HG02870 (cell line): Measurements from ENCODE around the gene ARSI.

Source experiments
- ATAC-seq: cut with Tn5 transposase; IDR thresholded peaks from one replicate; pipeline ENCODE4 v1.9.1; 2021; ENCODE audit warnings: mild to moderate bottlenecking, moderate library complexity; ENCODE audit not compliant: unreplicated experiment

The ARSI gene

GRCh38 chr5:150302301-150303069 is at the start of gene ARSI:
ARSI (minus strand) TSS chr5:150302905; CDS start chr5:150302373, 532 bp downstream.
- ATAC-seq: no peak

DNA sequence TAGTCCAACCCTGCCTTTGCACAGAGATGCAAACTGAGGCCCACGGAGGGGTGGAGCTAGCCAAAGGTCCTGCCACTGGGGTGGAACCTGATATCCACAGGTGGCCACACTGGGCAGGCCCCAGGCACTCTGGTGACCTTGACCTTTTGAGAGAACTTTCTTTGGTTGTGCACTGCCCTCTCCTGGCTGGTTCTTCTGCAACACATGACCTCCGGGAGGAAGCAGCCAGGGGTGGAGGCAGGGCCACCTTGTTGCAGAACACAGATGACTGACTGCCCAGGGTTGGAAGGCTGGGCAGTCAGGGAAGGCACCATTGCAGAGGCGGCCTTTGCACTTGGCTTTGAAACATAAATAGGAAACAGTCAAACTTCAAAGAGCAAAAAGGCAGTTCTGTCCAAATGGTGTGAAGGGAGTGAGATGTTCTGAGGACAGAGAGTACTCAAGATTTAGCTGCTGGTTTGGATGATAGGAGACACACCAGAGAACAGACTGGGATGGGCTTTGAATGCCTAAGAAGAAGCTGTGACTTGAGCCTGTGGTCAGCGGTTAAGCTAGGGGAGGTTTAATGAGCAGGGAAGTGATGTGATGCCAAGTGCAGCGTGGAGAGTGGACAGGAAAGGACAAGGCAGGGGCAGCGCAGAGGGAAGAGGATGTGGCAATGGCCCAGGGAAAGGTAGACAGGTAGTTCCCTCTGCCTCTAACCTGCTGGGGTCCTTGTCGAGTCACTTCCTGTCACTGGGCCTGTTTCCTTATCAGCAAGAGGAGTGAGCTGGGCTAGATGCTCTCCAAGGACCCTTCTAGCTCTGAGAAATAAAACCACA is 48.0 kb upstream of the ARSI start:
- ATAC-seq: peak; percentile 89

- ATAC-seq: no peak
Observed at GRCh38 chr5:150349681-150350275, 47.1 kb upstream of the ARSI start.

DNA sequence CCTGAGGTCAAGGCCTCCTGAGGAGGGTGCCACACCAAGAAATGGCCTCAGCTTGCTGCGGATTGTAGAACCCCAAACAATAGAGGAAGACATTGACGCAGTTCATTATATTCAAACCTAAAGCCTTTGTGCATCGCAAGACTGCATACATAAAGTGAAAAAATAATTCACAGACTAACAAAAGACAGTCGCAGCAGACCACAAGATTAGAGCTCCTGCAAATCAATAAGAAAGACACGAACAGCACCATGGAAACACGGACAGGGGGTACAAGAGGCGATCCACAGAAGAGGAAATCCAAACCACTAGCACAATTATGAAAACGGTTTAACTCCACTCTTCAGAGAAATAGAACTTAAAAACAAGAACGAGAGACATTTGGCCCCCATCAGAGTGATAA is 44.7 kb upstream of the ARSI start:
- no peak for ATAC-seq

GRCh38 chr5:150347003-150347402 is 44.3 kb upstream of the ARSI start:
- no peak for ATAC-seq

DNA sequence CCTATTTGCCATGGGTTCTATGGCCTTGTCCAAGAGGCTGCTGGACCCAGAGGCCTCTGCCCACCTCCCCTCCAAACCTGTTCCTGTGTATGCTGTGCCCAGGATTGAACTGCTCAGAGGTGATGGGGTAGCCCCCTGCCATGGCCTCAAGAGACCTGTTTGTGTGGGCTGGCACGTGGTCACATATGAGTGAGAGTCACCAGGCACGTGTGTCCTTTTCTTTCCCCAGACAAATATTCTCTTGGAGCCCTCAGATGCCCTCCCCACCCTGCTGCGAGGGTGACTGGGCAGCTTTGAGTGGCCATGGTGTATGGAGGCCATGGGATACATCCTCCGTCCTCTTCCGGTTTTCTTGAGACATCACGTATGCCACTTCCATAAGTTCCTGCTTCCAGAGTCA is 43.9 kb upstream of the ARSI start:
- no peak for ATAC-seq

- no peak for ATAC-seq
Observed at GRCh38 chr5:150345716-150346115, 43.0 kb upstream of the ARSI start.

- no peak for ATAC-seq
Observed at GRCh38 chr5:150343994-150344631, 41.4 kb upstream of the ARSI start.

- ATAC-seq: no peak
Observed at GRCh38 chr5:150342583-150342982, 39.9 kb upstream of the ARSI start.

DNA sequence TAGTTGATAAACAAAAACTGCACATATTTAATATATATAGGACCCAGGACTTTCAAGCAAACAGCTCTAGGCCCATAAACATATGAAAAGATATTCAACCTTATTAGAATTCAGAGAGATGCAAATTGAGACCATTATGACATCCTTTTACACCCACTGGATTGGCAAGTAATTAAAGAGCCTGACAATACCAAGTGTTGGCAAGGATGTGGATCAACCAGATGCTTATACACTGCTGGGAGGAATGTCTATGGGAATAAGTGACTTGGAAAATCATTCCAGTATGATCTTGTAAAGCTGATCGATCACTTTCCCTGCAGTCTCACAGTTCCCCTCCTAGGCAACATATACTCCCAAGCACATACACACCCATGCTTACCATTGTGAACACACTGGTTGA is 39.3 kb upstream of the ARSI start:
- ATAC-seq: no peak

DNA sequence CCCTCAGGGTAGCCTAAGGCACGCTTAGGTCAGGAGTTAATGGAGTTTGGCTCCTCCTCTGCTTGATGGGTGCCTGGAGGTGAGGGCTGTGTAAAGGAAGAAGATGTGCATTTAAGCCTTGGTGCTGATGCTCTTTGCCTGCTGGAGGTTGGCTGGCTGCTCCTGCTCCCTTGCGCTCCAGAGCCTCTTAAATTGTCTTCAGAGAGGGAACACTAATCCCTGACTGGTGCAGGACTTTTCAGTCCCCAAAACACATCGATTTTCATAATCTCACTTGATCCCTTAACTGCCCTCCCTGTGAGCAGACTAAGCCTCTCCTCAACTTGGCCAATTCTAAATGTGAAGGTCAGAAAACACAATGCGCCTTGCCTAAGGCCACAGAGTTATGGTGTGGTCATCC is 38.6 kb upstream of the ARSI start:
- no peak for ATAC-seq

DNA sequence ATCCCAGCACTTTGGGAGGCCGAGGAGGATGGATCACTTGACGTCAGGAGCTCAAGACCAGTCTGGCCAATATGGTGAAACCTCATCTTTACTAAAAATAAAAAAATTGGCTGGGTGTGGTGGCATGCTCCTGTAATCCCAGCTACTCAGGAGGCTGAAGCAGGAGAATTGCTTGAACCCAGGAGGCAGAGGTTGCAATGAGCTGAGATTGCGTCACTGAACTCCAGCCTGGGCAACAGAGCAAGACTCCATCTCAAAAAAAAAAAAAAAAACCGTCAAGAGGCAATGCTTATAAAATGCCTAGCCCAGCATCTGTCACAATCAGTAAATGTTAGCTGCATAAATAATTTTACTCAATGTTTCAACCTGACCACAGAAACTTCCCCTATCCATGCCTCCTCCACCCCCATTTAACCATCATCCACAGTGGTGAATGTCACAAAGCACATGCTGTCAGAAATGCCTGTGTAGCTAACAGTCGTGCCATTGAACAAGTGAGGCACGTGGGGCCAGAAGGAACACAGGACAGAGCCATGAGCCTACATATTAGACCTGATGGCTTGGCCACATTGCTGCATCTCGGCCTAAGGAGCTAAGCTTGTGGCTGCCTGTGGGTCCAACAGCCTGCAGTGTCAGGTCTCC is 38.0 kb upstream of the ARSI start:
- ATAC-seq: no peak

- ATAC-seq: no peak
Observed at GRCh38 chr5:150339841-150340240, 37.1 kb upstream of the ARSI start.

DNA sequence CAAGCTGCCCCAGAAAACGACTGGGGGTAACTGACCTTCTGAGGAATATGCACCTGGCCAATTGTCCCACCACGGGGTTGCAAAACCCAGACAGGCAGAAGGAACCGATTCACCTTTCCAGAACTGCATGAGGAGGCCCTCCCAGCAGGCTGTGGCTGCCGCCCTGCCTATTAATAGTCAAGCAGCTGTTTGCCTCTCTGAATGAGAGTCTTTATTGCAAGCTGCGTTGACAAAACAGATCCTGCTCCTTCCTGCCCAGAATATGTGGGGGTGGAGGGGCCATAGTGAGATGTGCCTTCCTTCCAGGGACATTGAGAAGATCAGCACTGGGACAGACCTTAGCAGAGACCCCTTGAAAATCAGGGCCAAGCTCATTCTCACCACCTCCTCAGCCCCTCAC is 36.5 kb upstream of the ARSI start:
- no peak for ATAC-seq

DNA sequence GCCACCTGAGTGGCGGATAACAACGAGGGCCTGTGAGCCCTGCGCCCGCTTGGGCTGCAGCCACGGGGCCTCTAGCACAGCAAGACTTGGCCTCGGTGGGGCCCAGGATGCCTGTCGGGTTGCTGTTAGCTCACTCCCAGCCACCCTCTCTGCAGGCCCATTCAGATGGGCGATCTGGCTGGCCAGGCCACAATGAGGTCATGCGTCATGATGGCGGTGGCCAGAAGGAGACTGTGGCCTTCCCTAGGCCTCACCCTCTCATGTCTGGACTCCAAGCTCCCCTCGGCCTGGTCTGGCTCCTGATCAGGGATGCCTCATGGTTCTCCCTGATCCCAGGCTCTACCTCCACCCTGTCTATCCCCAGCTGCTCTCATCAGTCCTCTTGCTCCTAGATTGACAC is 35.8 kb upstream of the ARSI start:
- ATAC-seq: no peak

- ATAC-seq: no peak
Observed at GRCh38 chr5:150335778-150336177, 33.1 kb upstream of the ARSI start.

GRCh38 chr5:150333400-150333799 is 30.7 kb upstream of the ARSI start:
- ATAC-seq: no peak

DNA sequence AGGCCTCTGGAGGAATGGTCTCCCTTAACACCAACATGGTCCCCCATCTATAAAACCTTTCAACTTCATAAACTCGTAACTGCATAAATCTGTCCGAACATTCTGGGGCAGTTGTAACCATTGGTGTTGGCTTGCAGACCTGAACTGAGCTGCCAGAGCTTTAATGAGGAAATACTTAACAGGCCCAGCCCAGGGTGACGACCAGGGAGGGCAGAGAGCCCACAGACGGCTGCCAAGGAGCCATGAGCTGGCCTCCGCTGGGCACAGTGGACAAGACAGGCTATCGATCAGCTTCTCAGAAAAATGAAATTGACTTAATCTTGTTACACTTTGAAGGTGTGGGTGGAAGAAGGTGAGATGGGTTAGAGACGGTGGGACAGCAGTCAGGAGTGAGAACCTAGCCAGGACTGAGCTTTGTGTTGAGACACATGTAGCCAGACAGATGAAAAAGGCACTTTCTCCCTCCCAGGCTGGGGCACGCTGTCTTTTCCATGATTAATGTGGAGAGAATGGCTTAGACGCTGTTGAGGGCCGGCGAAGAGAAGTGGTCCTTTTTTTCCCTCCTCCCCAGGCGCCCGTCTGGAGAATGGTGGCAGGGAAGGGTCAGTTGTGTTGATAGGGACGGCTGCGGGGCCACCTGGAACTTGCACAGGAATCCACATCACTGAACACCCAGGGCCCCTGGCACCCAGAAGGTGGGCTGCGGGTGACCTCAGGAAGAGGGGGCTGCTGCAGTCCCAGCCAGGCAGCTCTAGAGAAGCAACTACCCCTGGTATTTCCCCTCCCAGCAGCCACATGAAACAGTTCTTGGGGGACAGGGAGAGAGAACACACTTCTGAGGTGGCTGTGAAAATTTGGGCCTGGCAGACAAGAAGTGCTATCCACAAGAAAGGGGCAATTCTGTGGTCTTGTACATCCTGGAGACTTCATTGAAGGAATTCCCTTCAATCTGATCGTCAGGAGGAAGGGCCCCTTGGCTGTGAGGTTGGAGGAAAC is 27.5 kb upstream of the ARSI start:
- no peak for ATAC-seq

DNA sequence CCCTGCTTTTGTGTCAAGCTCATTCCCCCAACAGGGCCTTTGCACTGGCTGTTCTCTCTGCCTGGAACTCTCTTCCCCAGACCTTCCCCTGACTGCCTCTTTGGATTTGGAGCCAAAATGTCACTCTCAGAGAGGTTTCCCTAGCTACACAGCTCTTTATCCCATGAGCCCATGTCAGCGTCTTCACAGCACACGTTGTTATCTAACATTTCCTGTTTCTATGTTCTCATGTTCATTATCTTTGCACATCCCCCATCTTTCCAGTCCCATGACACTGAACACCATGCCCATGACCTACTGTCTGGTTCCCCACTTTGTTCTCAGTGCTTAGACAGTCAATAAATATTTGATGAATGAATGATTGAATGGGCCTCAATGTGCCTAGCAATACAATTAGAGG is 26.3 kb upstream of the ARSI start:
- ATAC-seq: no peak

DNA sequence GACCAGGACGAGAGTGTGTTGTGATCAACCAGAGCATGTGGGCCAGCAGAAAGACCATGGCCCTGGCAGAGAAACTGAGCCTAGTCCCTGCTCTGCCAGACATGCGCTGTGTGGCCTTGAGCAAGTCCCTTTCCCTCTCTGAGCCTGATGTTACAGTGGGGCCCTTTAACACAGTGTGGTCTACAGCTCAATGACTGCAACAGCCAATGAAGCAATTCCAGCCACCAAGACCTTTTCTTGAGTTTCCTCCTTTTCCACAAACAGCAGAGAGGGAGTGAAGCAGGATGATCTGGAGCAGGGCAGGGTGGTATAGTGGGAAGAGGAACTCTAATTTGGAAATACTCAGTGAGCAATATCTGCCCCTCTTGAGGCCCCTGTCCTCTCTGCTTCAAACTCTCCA is 25.8 kb upstream of the ARSI start:
- ATAC-seq: no peak
